Suprapubic skin (tissue), 4 donors: Measurements from ENCODE around the gene KCNC4. TPM values are rescaled to one million over a fixed set of nuclear protein-coding genes. Genes with fewer than 3 reads are reported as not detected.

ENCODE experiments used
- DNase-seq, 2 donors: peaks; one replicate each; pipeline ENCODE4 v3.0.0-alpha.2; 2019; ENCODE audit warnings: low spot score in 2 of 2
- H3K27ac ChIP-seq: fragments of 200-600 bp; sonication (generic); one replicate; pipeline ENCODE4 v1.5.1; 2019
- H3K27me3 ChIP-seq: fragments of 200-600 bp; sonication (generic); one replicate; pipeline ENCODE4 v1.5.1; 2019
- H3K36me3 ChIP-seq: fragments of 200-600 bp; sonication (generic); one replicate; pipeline ENCODE4 v1.5.1; 2019
- H3K4me1 ChIP-seq: fragments of 200-600 bp; sonication (generic); one replicate; pipeline ENCODE4 v1.5.1; 2019
- H3K4me3 ChIP-seq: fragments of 200-600 bp; sonication (generic); one replicate; pipeline ENCODE4 v1.5.1; 2019; ENCODE audit warnings: mild to moderate bottlenecking
- H3K9me3 ChIP-seq: fragments of 200-600 bp; sonication (generic); one replicate; pipeline ENCODE4 v1.5.1; 2019
- EP300 ChIP-seq: sonication (generic); formaldehyde crosslinking; IDR thresholded peaks from one replicate; pipeline ENCODE4 v1.6.1; 2017; ENCODE audit warnings: antibody characterized with exemption
- POLR2A ChIP-seq, 2 donors: fragments of 450-650 bp; IDR thresholded peaks; one replicate each; pipeline ENCODE4 v1.6.1; 2017; ENCODE audit warnings: antibody characterized with exemption in 2 of 2, mild to moderate bottlenecking in 2 of 2, moderate library complexity in 2 of 2
- POLR2AphosphoS5 ChIP-seq, 3 donors: sonication (generic); formaldehyde crosslinking; IDR thresholded peaks; one replicate each; pipeline ENCODE4 v1.6.1; 2017; ENCODE audit warnings: antibody characterized with exemption in 3 of 3
- WGBS: methylation state at CpG from one replicate; pipeline ENCODE4 v1.1.5; 2018; 5-methylcytosine and 5-hydroxymethylcytosine counted together
- total RNA-seq, 4 donors: library from RNA; depleted of rRNA; stranded (reverse); fragments of >200 nt; gene quantifications; one replicate each; pipeline ENCODE4 v1.1.0, GENCODE V29; 2016
- TF ChIP-seq, protein P1 (sequence below), 2 donors: fragments of 200-600 bp in 1 of 2; fragments of 450-650 bp in 1 of 2; sonication (generic) in 1 of 2; IDR thresholded peaks; one replicate each; pipeline ENCODE4 v1.5.1; 2016 to 2019; ENCODE audit warnings: antibody characterized with exemption in 2 of 2, mild to moderate bottlenecking in 1 of 2, moderate library complexity in 1 of 2

Gene KCNC4
- total RNA-seq, 4 donors from 2014 or later = 4.5 to 15.8 (median 7.4) TPM

DNA sequence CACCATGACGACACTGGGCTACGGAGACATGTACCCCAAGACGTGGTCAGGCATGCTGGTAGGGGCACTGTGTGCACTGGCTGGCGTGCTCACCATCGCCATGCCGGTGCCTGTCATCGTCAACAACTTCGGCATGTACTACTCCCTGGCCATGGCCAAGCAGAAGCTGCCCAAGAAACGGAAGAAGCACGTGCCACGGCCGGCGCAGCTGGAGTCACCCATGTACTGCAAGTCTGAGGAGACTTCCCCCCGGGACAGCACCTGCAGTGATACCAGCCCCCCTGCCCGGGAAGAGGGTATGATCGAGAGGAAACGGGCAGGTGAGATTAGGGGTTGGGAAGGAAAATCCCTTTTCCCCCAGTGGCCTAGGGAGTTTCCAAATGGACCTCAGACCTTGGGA is 13.5 kb downstream of the KCNC4 start:
- no peak for DNase-seq
- Histone ChIP-seq H3K27me3 (no peaks in the 10 kb centered on the region), H3K9me3 (no peaks in the 10 kb centered on the region), H3K36me3 (peaks cover 33% of the 10 kb centered on the region), H3K4me3 (no peak overlapping the region), H3K4me1 (peaks cover 11% of the 10 kb centered on the region), H3K27ac (no peak overlapping the region)
- TF ChIP-seq POLR2AphosphoS5 (IDR thresholded peaks at IDR 0.05) (no peak), EP300 (no peak), POLR2A (IDR thresholded peaks at IDR 0.05) (no peak)
- TF ChIP-seq, protein P1, sequence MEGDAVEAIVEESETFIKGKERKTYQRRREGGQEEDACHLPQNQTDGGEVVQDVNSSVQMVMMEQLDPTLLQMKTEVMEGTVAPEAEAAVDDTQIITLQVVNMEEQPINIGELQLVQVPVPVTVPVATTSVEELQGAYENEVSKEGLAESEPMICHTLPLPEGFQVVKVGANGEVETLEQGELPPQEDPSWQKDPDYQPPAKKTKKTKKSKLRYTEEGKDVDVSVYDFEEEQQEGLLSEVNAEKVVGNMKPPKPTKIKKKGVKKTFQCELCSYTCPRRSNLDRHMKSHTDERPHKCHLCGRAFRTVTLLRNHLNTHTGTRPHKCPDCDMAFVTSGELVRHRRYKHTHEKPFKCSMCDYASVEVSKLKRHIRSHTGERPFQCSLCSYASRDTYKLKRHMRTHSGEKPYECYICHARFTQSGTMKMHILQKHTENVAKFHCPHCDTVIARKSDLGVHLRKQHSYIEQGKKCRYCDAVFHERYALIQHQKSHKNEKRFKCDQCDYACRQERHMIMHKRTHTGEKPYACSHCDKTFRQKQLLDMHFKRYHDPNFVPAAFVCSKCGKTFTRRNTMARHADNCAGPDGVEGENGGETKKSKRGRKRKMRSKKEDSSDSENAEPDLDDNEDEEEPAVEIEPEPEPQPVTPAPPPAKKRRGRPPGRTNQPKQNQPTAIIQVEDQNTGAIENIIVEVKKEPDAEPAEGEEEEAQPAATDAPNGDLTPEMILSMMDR (IDR thresholded peaks at IDR 0.05) = no peak
- over 99% methylated on average over 17 of the region's 17 CpGs for WGBS

GRCh38 chr1:110224240-110224995 is 14.3 kb downstream of the KCNC4 start:
- Histone ChIP-seq H3K27ac (no peak overlapping the region), H3K4me3 (no peak overlapping the region), H3K9me3 (no peaks in the 10 kb centered on the region), H3K4me1 (peaks cover 19% of the 10 kb centered on the region), H3K36me3 (peaks cover 35% of the 10 kb centered on the region), H3K27me3 (no peaks in the 10 kb centered on the region)
- no peak for DNase-seq
- TF ChIP-seq POLR2A (IDR thresholded peaks at IDR 0.05) = no peak
- no peak for TF ChIP-seq POLR2AphosphoS5 (IDR thresholded peaks at IDR 0.05)
- TF ChIP-seq, protein P1 (IDR thresholded peaks at IDR 0.05) = no peak
- TF ChIP-seq EP300 = no peak
- 85% methylated on average over 8 of the region's 8 CpGs for WGBS

DNA sequence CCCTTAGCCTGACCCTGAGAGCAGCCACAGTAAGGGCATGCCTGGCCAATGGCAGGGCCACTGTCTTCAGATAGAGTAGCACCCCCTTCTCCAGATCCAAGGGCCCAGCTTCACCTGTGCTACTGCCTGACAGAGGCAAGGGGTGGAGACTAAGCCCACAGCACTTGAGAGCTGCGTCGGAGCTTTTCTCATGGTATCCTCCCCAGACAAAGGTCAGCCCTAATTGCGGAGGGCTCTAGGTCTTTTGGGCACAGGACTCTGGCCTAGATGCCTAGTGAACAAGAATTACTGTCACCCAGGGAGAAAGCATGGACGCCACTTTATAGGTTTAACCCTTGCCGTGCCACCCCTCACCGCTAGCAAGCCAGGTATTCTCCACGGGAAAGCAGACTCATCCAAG is 15.1 kb downstream of the KCNC4 start:
- no CpG with 5 or more reads among the region's 7 CpGs for WGBS
- Histone ChIP-seq H3K36me3 (peaks cover 35% of the 10 kb centered on the region), H3K27me3 (no peaks in the 10 kb centered on the region), H3K4me3 (no peak overlapping the region), H3K4me1 (peaks cover 26% of the 10 kb centered on the region), H3K9me3 (no peaks in the 10 kb centered on the region), H3K27ac (no peak overlapping the region)
- TF ChIP-seq EP300 (no peak), POLR2AphosphoS5 (IDR thresholded peaks at IDR 0.05) (no peak), POLR2A (IDR thresholded peaks at IDR 0.05) (no peak)
- TF ChIP-seq, protein P1 (IDR thresholded peaks at IDR 0.05) = no peak
- DNase-seq = no peak

DNA sequence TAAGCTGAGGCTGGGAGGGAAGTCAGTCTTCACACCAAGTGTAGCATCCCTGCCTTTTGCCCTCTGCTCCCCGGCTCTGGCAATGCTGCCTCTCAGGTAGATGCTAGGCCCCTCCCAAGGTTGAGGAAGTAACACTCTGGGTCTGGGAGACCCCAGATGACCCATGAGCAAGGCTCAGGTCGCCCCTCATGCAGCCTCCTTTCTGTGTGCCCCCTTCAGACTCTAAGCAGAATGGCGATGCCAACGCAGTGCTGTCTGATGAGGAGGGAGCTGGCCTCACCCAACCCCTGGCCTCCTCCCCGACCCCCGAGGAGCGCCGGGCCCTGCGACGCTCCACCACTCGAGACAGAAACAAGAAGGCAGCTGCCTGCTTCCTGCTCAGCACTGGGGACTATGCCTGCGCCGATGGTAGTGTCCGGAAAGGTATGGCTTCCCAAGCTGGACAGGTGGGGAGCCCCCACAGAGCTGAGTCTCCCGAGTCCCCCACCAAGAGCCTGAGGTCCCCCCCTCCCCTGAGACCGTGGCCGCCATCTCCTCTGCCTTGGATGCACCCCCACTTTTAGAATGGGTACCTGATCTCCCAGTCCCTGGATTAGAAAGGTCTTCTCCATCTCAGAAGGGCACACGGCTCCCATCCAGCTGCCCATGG is 15.8 kb downstream of the KCNC4 start:
- H3K4me1 ChIP-seq = peaks cover 32% of the 10 kb centered on the region
- H3K27ac ChIP-seq = no peak overlapping the region
- H3K27me3 ChIP-seq = no peaks in the 10 kb centered on the region
- no peak for DNase-seq
- WGBS = 91% methylated on average over 18 of the region's 18 CpGs
- TF ChIP-seq POLR2A (IDR thresholded peaks at IDR 0.05) (no peak), EP300 (no peak), POLR2AphosphoS5 (IDR thresholded peaks at IDR 0.05) (no peak)
- TF ChIP-seq, protein P1 (IDR thresholded peaks at IDR 0.05) = no peak
- H3K36me3 ChIP-seq = peaks cover 35% of the 10 kb centered on the region
- H3K9me3 ChIP-seq = no peaks in the 10 kb centered on the region
- H3K4me3 ChIP-seq = no peak overlapping the region

DNA sequence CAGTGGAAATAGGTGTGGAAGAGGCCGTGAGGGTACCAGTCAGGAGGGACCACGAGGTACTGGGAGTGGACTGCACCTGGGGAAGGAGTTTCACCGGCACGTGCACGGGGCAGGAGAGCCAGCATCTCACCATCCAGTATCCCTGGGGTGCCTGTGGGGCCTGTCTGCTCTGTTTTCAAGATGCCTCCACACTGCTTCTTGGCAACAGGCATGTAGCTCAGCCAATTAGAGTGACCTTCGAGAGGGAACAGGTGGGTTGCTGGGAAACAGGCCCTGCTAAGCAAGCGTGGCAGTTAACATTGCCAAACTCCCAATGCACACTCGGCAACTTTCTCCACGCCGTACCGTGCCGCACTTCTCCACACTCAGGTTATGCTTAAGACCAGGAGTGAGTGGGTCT is 17.7 kb downstream of the KCNC4 start:
- WGBS = 70% methylated on average over 10 of the region's 12 CpGs
- H3K4me1 ChIP-seq = peaks cover 34% of the 10 kb centered on the region
- H3K27ac ChIP-seq = peak overlapping the region; percentile 67
- no peaks in the 10 kb centered on the region for H3K27me3 ChIP-seq
- TF ChIP-seq, protein P1 (IDR thresholded peaks at IDR 0.05) = no peak
- no peak for TF ChIP-seq POLR2AphosphoS5 (IDR thresholded peaks at IDR 0.05)
- TF ChIP-seq POLR2A (IDR thresholded peaks at IDR 0.05) = no peak
- no peak for TF ChIP-seq EP300
- no peak overlapping the region for H3K4me3 ChIP-seq
- DNase-seq = no peak
- peaks cover 44% of the 10 kb centered on the region for H3K36me3 ChIP-seq
- no peaks in the 10 kb centered on the region for H3K9me3 ChIP-seq
